GM12878 (cell line): ENCODE measurements around the gene EPB41L1. TPM values are rescaled to one million over a fixed set of nuclear protein-coding genes. Genes with fewer than 3 reads are reported as not detected.

ENCODE experiments used
- ATAC-seq: fragments of 200-7000 bp; cut with Tn5 transposase; 3 replicates; pipeline ENCODE4 v1.9.1; 2020; ENCODE audit warnings: mild to moderate bottlenecking, moderate library complexity
- BruUV-seq: library from RNA; stranded (reverse); fragments of 400-500 nt; replicated peaks from 2 replicates; lab custom pipeline; 2021; lab: Mats Ljungman, UMichigan
- CTCF ChIA-PET: fragments of 300-600 bp; sonication (Branson Sonifier 250); formaldehyde crosslinking; extraction: SDS; loops from one replicate; lab custom pipeline; 2021; ENCODE audit warnings: inconsistent platforms; lab: Yijun Ruan, JAX
- POLR2A ChIA-PET: fragments of 350-600 bp; formaldehyde crosslinking; extraction: SDS; loops from one replicate; lab custom pipeline; 2021; ENCODE audit warnings: inconsistent platforms; lab: Charles Lee
- RAD21 ChIA-PET: fragments of 300-600 bp; sonication (Branson Sonifier 250); formaldehyde crosslinking; loops from one replicate; lab custom pipeline; 2023; ENCODE audit warnings: antibody characterized with exemption; ENCODE audit not compliant: unreplicated experiment; lab: Charles Lee
- SMC1A ChIA-PET: fragments of 300-600 bp; sonication (Branson Sonifier 250); formaldehyde crosslinking; loops from one replicate; lab custom pipeline; 2023; ENCODE audit not compliant: unreplicated experiment, uncharacterized antibody; lab: Charles Lee
- DNase-seq: peaks from one replicate; pipeline ENCODE4 v3.0.0-alpha.2; 2011; ENCODE audit warnings: low read depth, low spot score
- FAIRE-seq: peaks from 3 replicates; lab custom pipeline; 2011; peaks lifted over from hg19 to GRCh38; lab: Jason Lieb, UNC
- H2AFZ ChIP-seq: 2 replicates; pipeline ENCODE4 v1.6.0; 2011; ENCODE audit warnings: low read depth, low read length, control low read depth; ENCODE audit not compliant: control insufficient read depth
- H3K27ac ChIP-seq: 2 replicates; pipeline ENCODE4 v1.5.1; 2011; ENCODE audit warnings: control low read depth; ENCODE audit not compliant: control insufficient read depth, insufficient read depth
- H3K27me3 ChIP-seq, 2 experiments: replicated peaks in 1 of 2; 2 replicates each; pipeline versions ENCODE4 v1.6.0 to v1.6.1; 2011; ENCODE audit warnings: low read length in 1 of 2; ENCODE audit not compliant: control insufficient read depth in 2 of 2, insufficient read depth in 2 of 2
- H3K36me3 ChIP-seq, 2 experiments: 2 replicates each; pipeline ENCODE4 v1.5.1; 2011; ENCODE audit warnings: low read length in 1 of 2; ENCODE audit not compliant: control insufficient read depth in 2 of 2, insufficient read depth in 2 of 2
- H3K4me1 ChIP-seq: 2 replicates; pipeline ENCODE4 v1.6.1; 2011; ENCODE audit warnings: mild to moderate bottlenecking, low read length, moderate library complexity, mixed read lengths; ENCODE audit not compliant: control insufficient read depth, insufficient read depth
- H3K4me2 ChIP-seq: 2 replicates; pipeline ENCODE4 v1.6.0; 2011; ENCODE audit warnings: control low read depth; ENCODE audit not compliant: control insufficient read depth, insufficient read depth
- H3K4me3 ChIP-seq: fragments of 200-600 bp; sonication (generic); 2 replicates; pipeline ENCODE4 v1.5.1; 2016
- H3K79me2 ChIP-seq: 2 replicates; pipeline ENCODE4 v1.6.0; 2011; ENCODE audit warnings: low read length; ENCODE audit not compliant: control insufficient read depth, insufficient read depth
- H3K9ac ChIP-seq: 2 replicates; pipeline ENCODE4 v1.8.0; 2011; ENCODE audit warnings: low read length, control low read depth, mixed read lengths; ENCODE audit not compliant: control insufficient read depth, insufficient read depth
- H3K9me3 ChIP-seq: replicated peaks from 3 replicates; pipeline ENCODE4 v1.5.1; 2011; ENCODE audit warnings: mild to moderate bottlenecking, low read length; ENCODE audit not compliant: control insufficient read depth, insufficient read depth
- H4K20me1 ChIP-seq: 2 replicates; pipeline ENCODE4 v1.6.0; 2011; ENCODE audit not compliant: control insufficient read depth, insufficient read depth
- BHLHE40 ChIP-seq, 2 experiments: fragments of 450-650 bp in 1 of 2; IDR thresholded peaks; 2 replicates each; pipeline ENCODE4 v1.6.1; 2011 to 2017; ENCODE audit warnings: low read depth in 2 of 2, borderline replicate concordance in 1 of 2, improper control_type of control experiment in 1 of 2, low read length in 1 of 2, mild to moderate bottlenecking in 1 of 2
- FOXK2 ChIP-seq: fragments of 450-650 bp; IDR thresholded peaks from 2 replicates; pipeline ENCODE4 v1.6.1; 2017; ENCODE audit warnings: mild to moderate bottlenecking, moderate library complexity
- GATAD2B ChIP-seq: fragments of 450-650 bp; conservative IDR thresholded peaks from 2 replicates; pipeline ENCODE4 v1.6.1; 2017; ENCODE audit warnings: low read depth, mild to moderate bottlenecking, moderate library complexity
- RELA ChIP-seq: fragments of 450-650 bp; IDR thresholded peaks from 2 replicates; pipeline ENCODE4 v1.8.0; 2014; ENCODE audit warnings: borderline replicate concordance; ENCODE audit not compliant: partially characterized antibody
- RELB ChIP-seq: fragments of 450-650 bp; IDR thresholded peaks from 2 replicates; pipeline ENCODE4 v1.6.1; 2017; ENCODE audit warnings: low read depth, mild to moderate bottlenecking, moderate library complexity
- REST ChIP-seq: IDR thresholded peaks from 2 replicates; pipeline ENCODE4 v1.6.1; 2012; ENCODE audit warnings: mild to moderate bottlenecking, low read depth, low read length
- SMARCA5 ChIP-seq: fragments of 450-650 bp; IDR thresholded peaks from 2 replicates; pipeline ENCODE4 v1.6.1; 2017; ENCODE audit warnings: mild to moderate bottlenecking
- ZNF24 ChIP-seq: fragments of 450-650 bp; IDR thresholded peaks from 2 replicates; pipeline ENCODE4 v1.6.1; 2017; ENCODE audit warnings: antibody characterized with exemption, mild to moderate bottlenecking
- in situ Hi-C: fragments of 300-500 bp; cut with MboI; formaldehyde crosslinking; loops from 9 replicates; pipeline ENCODE4 v1.14.3; 2018; ENCODE audit warnings: mixed read lengths
- intact Hi-C: fragments of 100-400 bp; cut with micrococcal nuclease; formaldehyde crosslinking; loops from one replicate; pipeline ENCODE4 v1.14.2; 2022; ENCODE audit not compliant: unreplicated experiment
- polyA plus RNA-seq, 11 experiments: library from polyadenylated mRNA; depleted of rRNA in 4 of 11; unstranded in 6 of 11; stranded (reverse) in 5 of 11; fragments of >200 nt; fragmentation: Nextera tagmentation in 4 of 11; fragmentation: Illumina TruSeq in 1 of 11; extraction: Ambion mirVana in 4 of 11; extraction: Trizol in 1 of 11; gene quantifications; 1 replicate in 1 of 11; 2 replicates in 10 of 11; pipeline versions ENCODE4 v1.2.1 to v1.2.3, GENCODE V29; 2011 to 2016; ENCODE audit warnings: inconsistent platforms in 2 of 11, missing spikeins in 2 of 11, low read depth in 1 of 11
- total RNA-seq, 4 experiments: library from RNA; depleted of rRNA in 3 of 4; stranded (reverse); fragments of >200 nt in 3 of 4; fragmentation: Illumina TruSeq in 1 of 4; extraction: Trizol in 1 of 4; gene quantifications; 2 replicates each; pipeline versions ENCODE4 v1.2.1 to v1.2.3, GENCODE V29; 2013 to 2021

Gene EPB41L1
- total and polyA plus RNA-seq, 10 of the 15 experiments (the other 5 are each of a cell fraction or from before 2014, with no cell fraction given) = 0.08 to 3.2 (median 0.31) TPM

GRCh38 chr20:36114707-36115106 is 39.8 kb upstream of the EPB41L1 start (continued):
- no peak for TF ChIP-seq REST
- TF ChIP-seq ZNF24 = no peak
- TF ChIP-seq GATAD2B = no peak
- no peak for TF ChIP-seq BHLHE40 (IDR thresholded peaks at IDR 0.05; ENCODE audit: borderline replicate concordance in 1 of 2, low read depth in 2 of 2, low read length in 1 of 2)

- in situ Hi-C loops = no loop called here
- Histone ChIP-seq H3K27me3 (no peaks in the 10 kb centered on the region; a peak in 1 of 4 replicates), H3K9ac (no peak overlapping the region), H3K4me1 (peaks cover 8% of the 10 kb centered on the region; the same call in 1 of the 2 replicates), H2AFZ (no peak overlapping the region), H3K36me3 (no peaks in the 10 kb centered on the region), H4K20me1 (no peaks in the 10 kb centered on the region), H3K9me3 (no peaks in the 10 kb centered on the region), H3K27ac (no peak overlapping the region), H3K79me2 (no peaks in the 10 kb centered on the region), H3K4me3 (no peak overlapping the region), H3K4me2 (no peak overlapping the region)
- ChIA-PET SMC1A (interaction anchor here (1.3 kb wide), 1 partner anchor 97 kb away, joined by 3 read pairs; no protein-coding TSS in a partner anchor), POLR2A (interaction anchor here (1.6 kb wide), 1 partner anchor 51 kb away, joined by 3 read pairs; no protein-coding TSS in a partner anchor), CTCF (no interaction called here), RAD21 (no interaction called here)
- intact Hi-C loops = no loop called here
- 0 out of 2 replicates have a peak, but pooled peaks have one; percentile 9 for TF ChIP-seq FOXK2
- TF ChIP-seq RELA = no peak
- no peak for TF ChIP-seq RELB
- TF ChIP-seq SMARCA5 = no peak
- DNase-seq (no peak), FAIRE-seq (no peak), ATAC-seq (no peak)
- no TSS peak for BruUV-seq
These were observed 38.6 kb upstream of the EPB41L1 start for GRCh38 chr20:36115925-36116324.
